Stimulated activated CD4-positive, alpha-beta T cell treated with anti-CD3 and anti-CD28 coated beads, Interleukin-1b, Interleukin-23, amount 100 ng/mL, for 24 hours (primary cell): Measurements from ENCODE around the gene MARCHF9.
"Not testable (repeated sequence)": the region's sequence is repeated elsewhere in the genome, so short reads cannot be mapped to it uniquely, and the experiment has no call there.

Experiments used
- DNase-seq, 4 experiments: peaks; one replicate each; pipeline ENCODE4 v3.0.0-alpha.2; 2020; ENCODE audit warnings: low read depth in 4 of 4, low spot score in 1 of 4

MARCHF9 gene

DNA sequence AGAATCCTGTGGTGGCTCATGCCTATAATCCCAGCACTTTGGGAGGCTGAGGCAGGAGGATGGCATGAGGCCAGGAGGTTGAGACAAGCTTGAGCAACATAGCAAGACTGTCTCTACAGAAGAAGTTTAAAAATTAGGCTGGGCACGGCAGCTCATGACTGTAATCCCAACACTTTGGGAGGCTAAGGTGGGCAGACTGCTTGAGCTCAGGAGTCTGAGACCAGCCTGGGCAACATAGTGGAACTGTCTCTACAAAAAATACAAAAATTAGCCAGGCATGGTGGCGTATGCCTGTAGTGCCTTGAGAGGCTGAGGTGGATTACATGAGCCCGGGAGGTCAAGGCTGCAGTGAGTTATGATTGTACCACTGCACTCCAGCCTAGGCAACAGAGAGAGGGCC, 13.0 kb downstream of the MARCHF9 start:
- DNase-seq, result no peak

DNA sequence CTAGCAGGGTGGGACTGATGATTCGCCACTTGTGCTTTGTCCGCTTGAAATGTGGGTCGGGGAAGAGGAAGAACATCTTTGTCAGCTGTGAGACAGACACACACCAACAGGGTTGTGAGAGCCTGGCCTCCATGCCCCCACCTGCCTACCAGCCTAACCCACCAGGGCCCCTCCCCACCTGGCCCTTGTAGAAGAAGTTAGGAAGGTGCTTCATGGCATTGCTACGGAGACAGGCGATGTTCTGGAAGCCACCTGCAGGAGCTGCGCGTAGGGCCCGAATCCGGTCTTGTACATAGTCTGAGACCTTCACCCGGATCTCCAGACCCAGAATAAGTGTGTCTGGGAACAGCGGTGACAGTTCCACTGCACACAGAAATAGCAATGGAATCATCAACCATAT, 14.7 kb downstream of the MARCHF9 start:
- no peak for DNase-seq

DNA sequence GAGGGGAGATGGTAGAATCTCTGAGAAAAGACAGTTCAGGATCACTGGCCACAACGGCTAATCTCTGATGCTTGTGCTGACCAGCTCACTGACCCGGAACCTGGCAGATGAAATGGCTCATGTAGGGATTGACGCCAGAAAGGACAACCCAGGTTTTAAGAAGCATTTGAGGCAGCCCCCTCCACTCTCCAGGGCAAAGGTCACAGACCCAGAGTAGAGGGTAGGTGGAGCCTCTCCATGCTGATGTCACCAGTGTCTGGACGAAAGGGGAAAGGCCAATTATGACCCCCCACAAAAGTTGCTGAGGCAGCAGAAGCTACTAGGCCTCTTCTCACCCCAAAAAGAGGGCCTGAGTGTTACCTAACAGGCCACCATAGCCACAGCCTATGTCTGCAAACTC, 15.8 kb downstream of the MARCHF9 start:
- DNase-seq, result no peak

DNA sequence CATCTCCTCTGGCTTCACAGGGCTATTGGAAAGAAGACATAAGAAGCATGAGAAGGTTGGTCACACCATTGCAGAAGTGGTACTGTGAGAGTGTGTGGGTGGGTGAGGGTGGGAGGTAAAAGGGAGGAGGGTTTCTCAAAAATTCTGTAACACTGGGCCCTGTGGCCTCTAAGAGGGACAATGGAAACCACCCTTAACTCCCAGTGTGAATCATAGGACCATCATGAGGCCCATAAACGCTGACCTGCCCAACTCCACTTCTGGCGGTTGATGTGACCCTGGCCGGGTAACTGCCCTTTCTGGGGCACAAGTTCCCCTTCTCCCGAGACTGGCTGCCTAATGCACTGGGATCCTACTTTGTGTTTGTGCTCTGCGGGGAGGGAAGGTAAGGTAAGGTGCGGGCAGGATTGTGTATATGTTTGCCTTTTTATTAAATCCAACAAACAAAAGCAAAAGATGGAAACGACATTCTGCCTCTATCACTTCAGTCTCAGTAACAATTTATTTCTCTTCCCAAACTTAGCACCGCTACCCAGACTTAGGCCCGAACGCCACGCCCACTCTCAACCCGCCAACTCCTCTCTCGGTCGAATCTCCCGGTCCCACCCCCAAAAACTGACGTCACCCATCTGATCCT, 16.5 kb downstream of the MARCHF9 start:
- peak; percentile 82 to 93 (median 87) for DNase-seq

DNA sequence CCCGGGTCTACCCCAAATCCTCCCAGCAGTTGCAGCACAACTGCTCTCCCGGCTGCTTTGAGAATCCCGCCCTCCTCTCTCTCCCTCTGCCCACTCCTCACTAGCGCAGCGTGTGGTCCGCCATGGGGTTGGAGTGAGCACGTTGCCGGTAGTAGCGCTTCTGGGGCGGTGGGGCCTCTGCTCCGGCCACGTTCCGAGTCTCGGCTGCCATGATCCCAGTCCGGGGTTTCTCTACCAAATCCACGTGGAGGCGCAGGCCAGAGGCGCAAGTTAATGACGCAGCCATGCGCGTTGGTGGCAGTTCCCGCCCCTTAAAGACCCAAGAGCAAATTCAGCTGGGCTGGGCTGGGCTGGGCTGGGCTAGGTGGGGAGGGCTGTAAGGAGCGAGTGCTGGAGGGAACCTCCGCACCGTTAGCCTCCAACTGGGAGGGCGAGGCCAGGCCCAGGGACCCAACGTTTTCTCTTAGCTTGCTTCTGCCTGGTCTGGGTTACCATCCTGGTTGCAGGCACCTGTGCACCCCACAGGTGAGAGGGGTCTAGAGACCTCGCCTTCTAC, 17.0 kb downstream of the MARCHF9 start, which contains the start of gene METTL1:
TSS of gene METTL1 (minus strand) at position 233 of the 556 bp plus-strand sequence. CDS start at position 211, 22 bp downstream.
- DNase-seq, result peak; percentile 68 to 92 (median 90)

DNA sequence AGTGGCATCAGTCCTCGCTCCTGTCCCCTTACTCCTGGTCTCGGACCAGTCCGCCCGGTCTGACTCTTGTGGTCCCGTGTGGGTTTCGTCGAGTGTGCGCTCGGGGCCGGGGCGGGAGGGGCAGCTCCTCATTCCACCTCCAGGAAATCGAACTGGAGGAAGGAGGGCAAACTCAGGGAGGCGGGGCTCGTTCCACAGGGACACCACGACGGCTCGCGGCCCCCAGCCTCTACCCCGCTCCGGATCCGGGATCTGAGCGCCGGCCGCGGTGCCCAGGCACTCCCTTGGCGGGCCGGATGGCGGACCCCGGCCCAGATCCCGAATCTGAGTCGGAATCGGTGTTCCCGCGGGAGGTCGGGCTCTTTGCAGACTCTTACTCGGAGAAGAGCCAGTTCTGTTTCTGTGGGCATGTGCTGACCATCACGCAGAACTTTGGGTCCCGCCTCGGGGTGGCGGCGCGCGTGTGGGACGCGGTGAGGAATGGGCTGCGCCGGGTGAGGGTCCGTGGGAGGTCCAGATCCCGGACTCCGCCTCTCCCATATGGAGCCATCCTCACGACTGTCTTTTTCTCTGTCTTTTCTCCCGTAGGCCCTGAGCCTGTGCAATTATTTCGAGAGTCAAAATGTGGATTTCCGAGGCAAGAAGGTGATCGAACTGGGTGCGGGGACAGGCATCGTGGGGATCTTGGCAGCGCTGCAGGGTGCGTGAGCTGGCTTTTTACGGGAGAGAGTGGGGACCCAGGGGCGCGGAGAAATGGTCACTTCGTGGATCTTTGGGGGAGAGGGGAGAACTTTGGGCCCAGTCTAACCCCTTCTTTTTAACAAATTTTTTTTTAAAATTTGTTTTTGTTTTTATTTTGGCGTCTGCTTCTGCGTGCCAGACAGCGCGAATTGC, 17.8 kb downstream of the MARCHF9 start, which contains the start of gene EEF1AKMT3:
TSS of gene EEF1AKMT3 (plus strand) at position 186 of the 894 bp plus-strand sequence. CDS start at position 297, 111 bp downstream.
- no peak for DNase-seq

DNA sequence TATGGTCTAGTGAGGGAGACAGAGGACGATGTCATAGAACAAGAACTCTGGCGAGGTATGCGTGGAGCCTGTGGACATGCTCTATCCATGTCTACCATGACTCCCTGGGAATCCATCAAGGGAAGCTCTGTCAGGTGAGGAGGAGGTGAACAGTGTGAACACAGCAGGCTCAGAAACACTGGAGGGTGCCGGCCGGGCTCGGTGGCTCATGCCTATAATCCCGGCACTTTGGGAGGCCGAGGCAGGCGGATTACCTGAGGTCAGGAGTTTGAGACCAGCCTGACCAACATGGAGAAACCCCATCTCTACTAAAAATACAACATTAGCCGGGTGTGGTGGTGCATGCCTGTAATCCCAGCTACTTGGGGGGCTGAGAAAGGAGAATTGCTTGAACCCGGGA, 19.7 kb downstream of the MARCHF9 start:
- not testable (repeated sequence) for DNase-seq

DNA sequence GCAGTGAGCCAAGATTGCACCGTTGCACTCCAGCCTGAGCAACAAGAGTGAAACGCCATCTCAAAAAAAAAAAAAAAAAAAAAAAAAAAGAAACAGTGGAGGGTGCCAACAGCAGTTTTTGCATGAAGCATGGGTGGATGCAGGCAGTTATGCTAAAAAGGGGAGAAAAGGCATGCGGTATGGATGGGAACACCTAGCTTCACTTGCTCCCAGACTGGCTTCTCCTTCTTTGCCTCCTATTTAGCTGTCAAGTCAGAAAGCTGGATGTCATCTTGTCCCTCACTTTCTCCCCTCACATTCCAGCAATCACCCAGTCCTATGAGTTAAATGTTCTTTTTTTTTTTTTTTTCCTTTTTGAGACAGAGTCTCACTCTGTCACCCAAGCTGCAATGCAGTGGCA, 20.1 kb downstream of the MARCHF9 start:
- DNase-seq, result no peak

DNA sequence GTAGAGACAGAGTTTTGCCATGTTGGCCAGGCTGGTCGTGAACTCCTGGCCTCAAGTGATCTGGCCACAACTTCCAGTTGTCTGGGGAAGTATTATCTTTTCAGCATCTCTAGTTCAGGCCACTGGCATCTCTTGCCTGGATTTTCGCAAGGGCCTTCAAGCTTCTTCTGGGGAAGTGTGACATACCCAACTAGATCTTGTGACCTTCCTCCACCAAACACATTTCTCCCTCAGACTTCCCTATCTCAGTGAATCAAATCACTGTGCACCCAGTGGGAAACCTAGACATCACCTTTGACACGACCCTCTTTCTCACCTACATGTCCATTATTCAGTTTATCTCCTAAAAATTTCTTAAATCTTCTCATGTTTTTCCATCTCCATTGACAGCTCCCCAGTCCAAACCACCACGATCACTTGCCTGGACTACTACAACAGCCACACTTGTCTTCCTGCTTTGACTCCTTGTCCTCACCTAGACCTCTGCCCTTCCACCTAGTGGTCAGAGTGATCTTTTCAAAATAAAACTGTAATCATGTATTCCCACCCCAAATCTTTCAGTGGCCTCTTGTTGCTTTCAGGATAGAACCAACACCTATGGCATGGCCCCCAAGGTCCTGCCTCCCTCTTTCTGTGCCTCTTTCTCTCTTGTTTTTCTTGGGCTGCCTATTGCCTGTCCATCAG, 20.8 kb downstream of the MARCHF9 start:
- DNase-seq, result no peak

DNA sequence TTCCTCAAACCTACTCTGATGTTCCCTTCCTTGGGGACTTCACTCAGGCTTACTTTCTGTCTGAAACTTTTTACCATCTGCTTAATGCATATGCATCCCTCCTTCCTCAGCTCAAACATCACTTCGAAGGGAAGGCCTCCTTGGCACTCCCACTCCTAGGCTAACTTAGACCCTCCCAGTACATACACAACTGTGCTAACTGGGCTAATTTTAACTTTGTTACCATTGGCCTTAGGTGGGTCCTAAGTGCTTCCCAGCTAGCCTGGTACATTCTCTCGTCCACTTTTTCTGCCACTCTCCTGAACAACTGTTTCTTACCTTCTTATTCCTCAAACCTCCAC, 21.3 kb downstream of the MARCHF9 start:
- no peak for DNase-seq

DNA sequence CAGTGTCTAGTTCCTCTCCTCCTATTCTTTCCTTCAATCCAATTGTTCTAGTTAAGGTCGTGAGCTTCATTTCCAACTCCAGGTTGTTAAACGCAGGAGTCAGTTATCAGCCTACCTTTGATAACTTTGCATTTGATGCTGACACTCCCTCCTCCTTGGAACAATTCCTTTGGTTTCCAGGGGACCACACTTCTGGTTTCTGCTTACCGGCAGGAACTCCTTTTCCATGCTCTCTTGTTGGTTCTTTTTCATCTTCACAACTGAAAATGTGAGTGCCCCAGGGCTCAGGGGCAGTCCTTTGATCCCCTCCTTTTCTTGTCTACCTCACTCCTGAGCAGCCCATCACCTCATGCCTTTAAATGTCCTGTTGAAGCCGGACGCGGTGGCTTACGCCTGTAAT, 22.5 kb downstream of the MARCHF9 start:
- DNase-seq, result no peak

DNA sequence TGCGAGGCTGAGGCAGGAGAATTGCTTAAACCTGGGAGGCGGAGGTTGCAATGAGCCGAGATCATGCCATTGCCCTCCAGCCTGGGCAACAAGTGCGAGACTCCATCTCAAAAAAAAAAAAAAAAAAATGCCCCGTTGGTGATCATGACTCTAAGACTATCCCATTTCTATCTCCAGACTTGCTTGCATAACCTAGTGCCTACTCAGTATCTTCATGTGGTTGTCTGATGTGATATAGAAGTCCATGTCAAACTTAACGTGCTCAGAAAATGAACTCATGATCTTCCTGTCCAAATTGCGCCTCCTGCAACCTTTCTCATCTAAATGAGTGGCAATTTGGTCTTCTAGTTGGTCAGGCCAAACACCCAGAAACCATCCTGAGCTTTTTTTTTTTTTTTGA, 23.0 kb downstream of the MARCHF9 start:
- no peak for DNase-seq

DNA sequence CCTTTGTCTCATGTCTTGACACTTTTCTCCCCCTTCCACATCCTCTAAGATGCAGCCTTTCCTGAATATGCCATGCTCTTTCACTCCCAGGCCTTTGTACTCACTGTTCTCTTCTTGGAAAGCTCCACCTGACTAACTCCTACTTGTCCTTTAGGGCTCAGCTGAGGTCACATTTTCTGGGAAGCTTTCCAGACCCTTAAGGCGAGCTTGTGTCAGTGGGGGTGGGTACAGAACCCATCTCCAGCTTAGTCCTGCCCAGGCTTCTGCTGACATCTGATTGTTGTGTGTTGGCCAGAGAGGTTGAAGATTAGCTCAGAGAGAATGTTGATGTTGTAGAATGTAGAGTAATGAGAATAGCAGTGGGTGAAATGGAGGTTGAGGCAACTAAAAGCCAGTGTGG, 24.8 kb downstream of the MARCHF9 start:
- no peak for DNase-seq

DNA sequence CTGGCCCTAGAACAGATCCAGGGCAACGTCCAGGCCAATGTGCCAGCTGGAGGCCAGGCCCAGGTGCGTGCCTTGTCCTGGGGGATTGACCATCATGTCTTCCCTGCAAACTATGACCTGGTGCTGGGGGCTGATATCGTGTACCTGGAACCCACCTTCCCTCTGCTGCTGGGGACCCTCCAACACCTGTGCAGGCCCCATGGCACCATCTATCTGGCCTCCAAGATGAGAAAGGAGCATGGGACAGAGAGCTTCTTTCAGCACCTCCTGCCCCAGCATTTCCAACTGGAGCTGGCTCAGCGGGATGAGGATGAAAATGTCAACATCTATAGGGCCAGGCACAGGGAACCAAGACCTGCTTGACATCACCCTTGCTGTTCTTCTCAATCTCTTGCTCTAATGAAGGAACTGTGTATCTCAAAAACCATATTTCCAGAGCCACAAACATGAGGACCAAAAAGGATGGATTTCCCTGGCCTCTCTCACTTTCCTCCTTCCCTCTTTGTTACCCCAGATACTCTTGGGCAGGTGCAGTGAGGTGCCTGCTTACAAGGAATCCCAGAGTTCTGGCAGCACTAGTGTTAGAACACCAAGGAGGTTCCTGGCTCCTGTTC, 25.5 kb downstream of the MARCHF9 start:
- DNase-seq, result no peak

DNA sequence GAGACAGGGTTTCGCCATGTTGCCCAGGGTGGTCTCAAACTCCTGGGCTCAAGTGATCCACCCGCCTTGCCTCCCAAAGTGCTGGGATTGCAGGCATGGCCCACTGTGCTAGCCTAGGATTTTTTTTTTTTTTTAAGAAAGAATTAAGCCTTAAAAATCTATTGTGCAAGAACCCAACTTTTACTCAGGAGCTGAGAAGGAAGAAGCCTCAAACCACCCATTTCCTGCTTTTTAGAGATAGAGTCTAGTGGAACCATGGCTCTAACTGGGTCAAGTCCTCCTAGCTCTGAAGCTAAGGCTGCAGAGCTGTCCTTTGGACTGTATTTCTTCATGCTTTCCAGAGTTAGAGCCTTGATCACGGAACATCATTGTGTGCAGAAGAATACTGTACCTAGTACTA, 26.3 kb downstream of the MARCHF9 start:
- no peak for DNase-seq

DNA sequence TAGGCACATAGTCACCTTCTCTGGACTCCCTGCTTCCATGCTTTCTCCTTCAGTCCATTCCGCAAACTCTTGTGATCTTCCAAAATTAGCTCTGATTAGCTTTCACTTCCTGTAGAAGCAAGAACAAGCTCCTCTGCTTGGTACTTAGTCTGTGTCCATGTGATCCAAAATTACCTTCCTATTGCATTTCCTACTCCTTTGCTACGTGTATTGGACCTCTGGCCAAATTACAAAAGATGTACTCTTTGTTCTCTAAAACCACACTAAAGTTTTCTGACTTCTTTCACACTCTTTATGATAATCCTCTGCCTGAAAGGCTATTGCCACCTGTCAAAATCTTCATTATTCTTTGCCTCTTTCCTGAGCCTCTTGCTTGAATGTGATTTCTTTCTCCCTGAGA, 26.9 kb downstream of the MARCHF9 start:
- no peak for DNase-seq

DNA sequence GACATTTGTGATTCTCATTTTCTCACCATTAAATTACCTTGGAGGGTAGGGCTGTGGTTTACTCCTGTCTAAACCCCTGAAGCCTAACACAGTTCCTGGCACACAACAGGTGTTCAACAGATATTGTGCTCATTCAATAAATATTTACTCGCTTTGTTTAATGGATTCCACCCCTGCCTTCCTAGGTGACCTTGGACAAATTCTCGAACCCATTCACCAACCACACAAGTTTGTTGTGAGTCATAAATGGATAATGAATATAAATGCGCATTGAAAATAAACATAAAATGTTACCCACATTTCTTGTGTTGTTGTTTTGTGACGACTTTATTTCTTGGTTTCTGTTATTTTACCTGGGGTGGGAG, 27.3 kb downstream of the MARCHF9 start:
- no peak for DNase-seq

DNA sequence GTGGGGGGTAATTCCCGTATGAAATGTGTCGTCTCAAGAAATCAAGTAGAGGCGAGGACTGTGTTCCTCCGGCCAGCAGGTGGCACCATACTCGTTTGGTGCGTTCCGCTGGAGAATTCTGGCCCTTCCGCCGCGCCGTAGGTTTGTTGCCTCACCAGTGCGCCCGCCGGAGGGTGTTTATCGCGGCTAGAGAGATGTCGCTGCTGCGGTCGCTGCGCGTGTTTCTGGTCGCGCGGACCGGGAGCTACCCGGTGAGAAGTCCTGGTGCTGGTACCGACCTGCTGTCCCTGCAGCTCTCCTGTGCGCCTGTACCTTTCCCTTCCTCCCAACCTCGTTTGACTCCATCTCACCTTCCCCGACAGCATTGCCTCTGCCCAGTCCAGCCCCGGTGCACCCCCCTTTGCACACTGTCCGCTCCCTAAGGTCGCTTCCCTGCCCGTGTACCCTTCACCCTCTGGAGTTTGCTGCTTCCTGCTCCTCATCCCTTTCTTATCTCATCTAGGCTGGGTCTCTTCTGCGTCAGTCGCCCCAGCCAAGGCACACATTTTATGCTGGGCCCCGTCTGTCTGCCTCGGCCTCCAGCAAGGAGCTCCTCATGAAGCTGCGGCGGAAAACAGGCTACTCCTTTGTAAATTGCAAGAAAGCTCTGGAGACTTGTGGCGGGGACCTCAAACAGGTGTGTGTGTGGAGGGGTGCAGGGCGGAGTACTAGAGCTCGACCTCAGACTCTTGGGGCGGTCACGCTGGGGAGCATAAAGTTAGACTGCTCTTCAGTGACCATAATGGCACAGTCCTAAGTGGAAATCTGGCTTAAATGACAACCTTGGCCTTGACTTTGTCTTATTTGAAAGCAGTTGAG, 27.9 kb downstream of the MARCHF9 start, which contains the start of gene TSFM:
TSS of gene TSFM (plus strand) at position 180 of the 858 bp plus-strand sequence. CDS start at position 195, 15 bp downstream.
- peak; percentile 95 to 100 (median 96) for DNase-seq

DNA sequence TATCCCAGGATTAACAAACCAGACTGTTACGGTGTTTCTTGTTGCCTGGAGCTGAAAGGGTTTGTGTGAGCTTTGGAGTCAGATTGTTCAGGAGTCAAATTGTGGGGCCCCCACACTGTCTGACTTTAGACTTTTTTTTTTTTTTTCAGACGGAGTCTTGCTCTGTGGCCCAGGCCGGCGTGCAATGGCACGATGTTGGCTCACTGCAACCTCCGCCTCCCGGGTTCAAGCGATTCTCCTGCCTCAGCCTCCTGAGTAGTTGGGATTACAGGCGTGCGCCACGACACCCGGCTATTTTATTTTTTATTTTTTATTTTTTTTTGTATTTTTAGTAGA, 28.5 kb downstream of the MARCHF9 start:
- DNase-seq, result no peak

DNA sequence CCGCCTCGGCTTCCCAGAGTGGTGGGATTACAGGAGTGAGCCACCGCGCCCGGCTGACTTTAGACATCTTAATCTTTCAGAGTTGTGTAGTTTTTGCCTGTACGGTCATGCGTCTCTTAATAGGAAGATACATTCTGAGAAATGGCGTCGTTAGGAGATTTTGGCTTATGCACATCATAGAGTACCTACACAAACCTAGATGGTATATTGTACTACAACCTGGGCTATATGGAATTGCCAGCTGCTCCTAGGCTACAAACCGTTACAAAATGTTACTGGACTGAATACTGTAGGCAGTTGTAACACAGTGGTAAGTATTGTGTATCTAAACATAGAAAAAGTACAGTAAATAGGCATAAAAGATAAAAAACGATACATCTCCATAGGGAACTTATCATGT, 29.0 kb downstream of the MARCHF9 start:
- no peak for DNase-seq
